OCI-LY1 (cell line): ENCODE data around the gene WDFY4.

Source experiments
- H2AFZ ChIP-seq: fragments of 200-600 bp; sonication (generic), shearing (Covaris generic); 2 replicates; pipeline ENCODE4 v1.6.0; 2014; ENCODE audit warnings: antibody characterized with exemption, mild to moderate bottlenecking, low read length
- H3F3A ChIP-seq: fragments of 200-600 bp; sonication (generic), shearing (Covaris generic); 2 replicates; pipeline ENCODE4 v1.6.0; 2014; ENCODE audit warnings: mild to moderate bottlenecking, antibody characterized with exemption, low read length, moderate library complexity; ENCODE audit not compliant: insufficient read depth
- H3K27ac ChIP-seq: fragments of 200-600 bp; sonication (generic); 2 replicates; pipeline ENCODE4 v1.5.1; 2014; ENCODE audit warnings: low read length, mixed run types, mild to moderate bottlenecking, low read depth; ENCODE audit not compliant: poor library complexity, severe bottlenecking
- H3K27me3 ChIP-seq: fragments of 200-600 bp; sonication (generic); 2 replicates; pipeline ENCODE4 v1.6.0; 2014; ENCODE audit warnings: antibody characterized with exemption, mild to moderate bottlenecking, low read length, moderate library complexity; ENCODE audit not compliant: insufficient read depth
- H3K36me3 ChIP-seq: fragments of 200-600 bp; sonication (generic); 2 replicates; pipeline ENCODE4 v1.6.1; 2014; ENCODE audit warnings: mild to moderate bottlenecking, antibody characterized with exemption, low read length, moderate library complexity, mixed read lengths; ENCODE audit not compliant: insufficient read depth
- H3K4me1 ChIP-seq: fragments of 200-600 bp; sonication (generic); 2 replicates; pipeline ENCODE4 v1.5.1; 2014; ENCODE audit warnings: mild to moderate bottlenecking, low read length, moderate library complexity; ENCODE audit not compliant: insufficient read depth, severe bottlenecking
- H3K4me2 ChIP-seq: fragments of 200-600 bp; sonication (generic), shearing (Covaris generic); 2 replicates; pipeline ENCODE4 v1.6.1; 2014; ENCODE audit warnings: low read length
- H3K4me3 ChIP-seq: fragments of 200-600 bp; sonication (generic); 2 replicates; pipeline ENCODE4 v1.5.1; 2014; ENCODE audit warnings: low read length, low read depth, mild to moderate bottlenecking, mixed read lengths; ENCODE audit not compliant: poor library complexity, severe bottlenecking
- H3K79me2 ChIP-seq: fragments of 200-600 bp; shearing (Covaris generic); 2 replicates; pipeline ENCODE4 v1.6.1; 2016; ENCODE audit warnings: mixed run types, low read length, mixed read lengths; ENCODE audit not compliant: insufficient read depth
- H3K9ac ChIP-seq: fragments of 200-600 bp; sonication (generic), shearing (Covaris generic); 2 replicates; pipeline ENCODE4 v1.6.1; 2014; ENCODE audit warnings: mild to moderate bottlenecking, low read length, mixed read lengths
- H3K9me2 ChIP-seq: fragments of 200-600 bp; sonication (generic), shearing (Covaris generic); 2 replicates; pipeline ENCODE4 v1.6.1; 2014; ENCODE audit warnings: low read depth, mild to moderate bottlenecking, low read length, mixed read lengths
- H3K9me3 ChIP-seq: fragments of 200-600 bp; shearing (Covaris generic); 2 replicates; pipeline ENCODE4 v1.6.1; 2014; ENCODE audit warnings: low read length, mixed read lengths
- H4K20me1 ChIP-seq: fragments of 200-600 bp; sonication (generic), shearing (Covaris generic); 2 replicates; pipeline ENCODE4 v1.6.0; 2016; ENCODE audit warnings: mild to moderate bottlenecking, low read length; ENCODE audit not compliant: insufficient read depth
- CTCF ChIP-seq: fragments of 200-600 bp; sonication (generic), shearing (Covaris generic); IDR thresholded peaks from 2 replicates; pipeline ENCODE4 v1.5.1; 2017; ENCODE audit warnings: mild to moderate bottlenecking, antibody characterized with exemption, low read length, moderate library complexity, mixed read lengths
- EZH2 ChIP-seq: fragments of 200-600 bp; sonication (generic), shearing (Covaris generic); IDR thresholded peaks from 2 replicates; pipeline ENCODE4 v1.8.0; 2017; ENCODE audit warnings: borderline replicate concordance, mixed run types, mild to moderate bottlenecking, antibody characterized with exemption, low read length, moderate library complexity, mixed read lengths

The WDFY4 gene

DNA sequence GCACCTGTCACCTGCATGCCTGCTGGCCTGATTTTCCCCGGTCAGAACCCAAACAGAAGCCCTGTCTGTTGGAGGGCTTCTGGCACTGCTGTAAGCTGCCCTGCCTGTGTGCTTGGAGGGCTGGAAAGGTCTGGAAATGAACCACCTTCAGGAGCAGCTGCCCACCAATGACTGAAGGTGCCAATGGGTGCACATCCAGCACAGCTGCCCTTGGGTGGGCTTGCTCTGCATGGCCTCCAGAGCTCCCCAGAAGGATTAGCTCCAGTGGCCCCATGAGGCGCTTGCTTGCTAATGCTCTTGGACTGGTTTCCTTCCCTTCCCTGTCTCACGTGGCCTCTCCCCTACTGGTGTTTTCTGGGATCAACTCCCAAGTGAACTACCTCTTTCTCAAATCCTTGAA lies 43.2 kb downstream of the WDFY4 start:
- Histone ChIP-seq H3K4me1 (no peaks in the 10 kb centered on the region), H3K27ac (no peak overlapping the region), H3F3A (no peaks in the 10 kb centered on the region), H2AFZ (no peak overlapping the region), H4K20me1 (no peaks in the 10 kb centered on the region), H3K27me3 (no peaks in the 10 kb centered on the region), H3K9me2 (no peaks in the 10 kb centered on the region), H3K4me2 (no peak overlapping the region), H3K79me2 (no peaks in the 10 kb centered on the region), H3K9me3 (no peaks in the 10 kb centered on the region), H3K4me3 (no peak overlapping the region), H3K36me3 (peaks cover 98% of the 10 kb centered on the region), H3K9ac (no peak overlapping the region)
- TF ChIP-seq CTCF = no peak
- TF ChIP-seq EZH2 = no peak

GRCh38 chr10:48729222-48729621 lies 44.5 kb downstream of the WDFY4 start:
- Histone ChIP-seq H4K20me1 (no peaks in the 10 kb centered on the region), H3K4me2 (no peak overlapping the region), H3K79me2 (no peaks in the 10 kb centered on the region), H3K4me1 (no peaks in the 10 kb centered on the region), H3K9me2 (no peaks in the 10 kb centered on the region), H3K27ac (no peak overlapping the region), H3K9me3 (no peaks in the 10 kb centered on the region), H3K4me3 (no peak overlapping the region), H3K36me3 (peaks cover 99% of the 10 kb centered on the region), H2AFZ (no peak overlapping the region), H3K27me3 (no peaks in the 10 kb centered on the region), H3F3A (no peaks in the 10 kb centered on the region), H3K9ac (no peak overlapping the region)
- TF ChIP-seq CTCF (no peak), EZH2 (no peak)

DNA sequence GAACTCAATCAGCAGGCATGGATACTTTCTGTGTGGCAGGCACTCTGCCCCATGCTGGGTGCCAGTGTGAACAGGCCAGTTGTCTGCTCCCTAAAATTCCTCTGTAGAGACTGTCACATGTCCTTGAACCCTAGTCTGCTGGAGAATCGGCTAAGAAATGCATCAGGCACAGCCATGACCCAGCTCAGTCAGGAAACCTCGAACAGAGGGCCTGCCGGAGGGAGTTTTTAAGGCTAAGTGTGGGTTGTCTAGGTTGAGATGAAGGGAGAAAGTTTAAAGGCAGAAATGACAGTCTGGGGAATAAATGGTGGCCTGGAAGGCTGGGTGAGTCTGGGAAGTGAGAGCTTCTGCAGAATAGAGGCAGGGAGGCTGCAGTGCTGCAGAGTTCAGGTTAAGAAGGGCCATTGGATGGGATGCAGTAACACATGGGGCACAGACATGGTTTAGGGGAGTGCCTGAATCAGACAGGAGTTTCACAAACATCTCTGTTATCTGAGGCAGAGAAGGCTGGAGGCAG lies 45.3 kb downstream of the WDFY4 start:
- Histone ChIP-seq H3K9ac (no peak overlapping the region), H3K79me2 (no peaks in the 10 kb centered on the region), H3K9me2 (no peaks in the 10 kb centered on the region), H3K4me3 (no peak overlapping the region), H3K4me2 (no peak overlapping the region), H3K27me3 (no peaks in the 10 kb centered on the region), H3K9me3 (no peaks in the 10 kb centered on the region), H2AFZ (no peak overlapping the region), H4K20me1 (no peaks in the 10 kb centered on the region), H3K36me3 (peaks cover 99% of the 10 kb centered on the region), H3K27ac (no peak overlapping the region), H3F3A (no peaks in the 10 kb centered on the region), H3K4me1 (no peaks in the 10 kb centered on the region)
- TF ChIP-seq CTCF (no peak), EZH2 (no peak)
